Kidney (tissue), 22 donors: ENCODE results near the gene MMP3. TPM values are rescaled to one million over a fixed set of nuclear protein-coding genes. Genes with fewer than 3 reads are reported as not detected.

Source experiments
- DNase-seq, 5 donors: peaks; one replicate each; pipeline ENCODE4 v3.0.0-alpha.2; 2013 to 2020
- FAIRE-seq: peaks from 2 replicates; lab custom pipeline; 2012; peaks lifted over from hg19 to GRCh38; lab: Jason Lieb, UNC
- H3K27ac ChIP-seq, 2 donors: one replicate each; pipeline ENCODE4 v1.7.0; 2013; ENCODE audit warnings: low read depth in 2 of 2, low read length in 2 of 2, inconsistent platforms in 1 of 2
- H3K27me3 ChIP-seq: one replicate; pipeline ENCODE4 v1.7.1; 2013; ENCODE audit warnings: low read length, inconsistent platforms; ENCODE audit not compliant: control insufficient read depth, insufficient read depth
- H3K36me3 ChIP-seq, 3 donors: one replicate each; pipeline versions ENCODE4 v1.7.0 to v1.7.1; 2013; ENCODE audit warnings: low read length in 3 of 3, control low read depth in 1 of 3, inconsistent platforms in 1 of 3; ENCODE audit not compliant: insufficient read depth in 3 of 3, control insufficient read depth in 2 of 3
- H3K4me1 ChIP-seq, 3 donors: one replicate each; pipeline versions ENCODE4 v1.7.0 to v1.7.1; 2013; ENCODE audit warnings: low read length in 3 of 3, inconsistent platforms in 1 of 3, low read depth in 1 of 3; ENCODE audit not compliant: control insufficient read depth in 2 of 3, insufficient read depth in 2 of 3
- H3K4me3 ChIP-seq, 3 donors: one replicate each; pipeline versions ENCODE4 v1.7.0 to v1.8.1; 2013; ENCODE audit warnings: low read length in 3 of 3, control low read depth in 1 of 3, inconsistent platforms in 1 of 3
- H3K9ac ChIP-seq, 3 donors: one replicate each; pipeline versions ENCODE4 v1.7.0 to v1.7.1; 2013; ENCODE audit warnings: low read length in 3 of 3, control low read depth in 1 of 3, inconsistent platforms in 1 of 3
- H3K9me3 ChIP-seq, 3 donors: one replicate each; pipeline versions ENCODE4 v1.7.0 to v1.7.1; 2013; ENCODE audit warnings: low read length in 3 of 3, control low read depth in 1 of 3, inconsistent platforms in 1 of 3; ENCODE audit not compliant: control insufficient read depth in 2 of 3, insufficient read depth in 1 of 3
- intact Hi-C: fragments of 100-400 bp; cut with DNase I; formaldehyde crosslinking; loops from one replicate; pipeline ENCODE4 v1.11.1; 2022
- long read RNA-seq, 10 donors: library from polyadenylated mRNA in 1 of 10; unstranded in 1 of 10; transcript quantifications; one replicate each; pipeline ENCODE4 v2.0.0 and lab custom pipeline, GENCODE V29; 2021 to 2026
- polyA plus RNA-seq: library from polyadenylated mRNA; stranded (reverse); fragments of 350-450 nt; fragmentation: Illumina TruSeq; extraction: RNeasy Lipid Tissue Mini Kit (QIAGEN cat#74804); gene quantifications from one replicate; pipeline ENCODE4 v1.2.3, GENCODE V29; 2014; ENCODE audit warnings: low read depth, low replicate concordance; ENCODE audit not compliant: insufficient read depth
- total RNA-seq: library from RNA; stranded (reverse); fragmentation: NEBNext Ultra II Directional; extraction: Animal tissue kit (Norgen Biotek cat#: 25700); gene quantifications from one replicate; pipeline ENCODE4 v1.2.1, GENCODE V29; 2021
- TF ChIP-seq, protein P1 (sequence below): IDR thresholded peaks from 3 replicates; pipeline ENCODE4 v1.5.1; 2012; ENCODE audit warnings: mild to moderate bottlenecking, moderate library complexity, borderline replicate concordance; ENCODE audit not compliant: insufficient read depth; ENCODE audit errors: extremely low read depth
- donor health status: control.
- donor health status: control.
- donor health status: control.
- donor health status: control.
- donor health status: control.
- donor health status: DM: yes; HTN: yes; CAD: no.
- donor health status: Normal renal cell carcinoma (clear cell type).

MMP3 gene
- total RNA-seq (0.44 TPM), polyA plus RNA-seq (not detected)
- long read RNA-seq, donor 1, result 0 reads
- long read RNA-seq, donor 2, result 0 reads
- long read RNA-seq, donor 3, result 0 reads
- long read RNA-seq, donor 4, result 0 reads
- long read RNA-seq, donor 5, result 0 reads
- long read RNA-seq, donor 6, result 0 reads
- long read RNA-seq, donor 7, partial matches to known transcripts, result 0 of 1 reads
- long read RNA-seq, donor 7, other reads (novel, unspliced or antisense), result 1 of 1 reads
- long read RNA-seq, donor 8, result 0 reads
- long read RNA-seq, donor 9, result 0 reads
- long read RNA-seq, donor 10, result 0 reads

DNA sequence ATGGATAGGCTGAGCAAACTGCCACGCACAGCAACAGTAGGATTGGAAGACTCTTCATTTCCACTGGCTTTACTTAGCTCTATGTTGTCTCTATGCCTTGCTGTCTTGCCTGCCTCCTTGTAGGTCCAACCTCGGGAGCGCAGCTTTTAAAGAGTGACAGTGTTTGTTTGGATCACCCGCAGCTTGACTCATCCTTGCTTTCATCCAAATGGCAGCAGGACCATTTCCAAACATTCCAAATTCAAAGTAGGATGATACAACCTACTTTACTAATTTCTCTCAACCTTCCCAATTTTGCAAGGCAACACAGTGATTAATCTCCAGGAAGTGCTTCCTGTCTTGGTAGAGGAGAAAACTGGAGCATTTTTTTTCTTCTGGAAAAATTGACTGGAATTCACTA lies at the start of gene MMP3:
MMP3 (minus strand) TSS at position 121 of the 400 bp plus-strand sequence; CDS start at position 58, 63 bp downstream.
- no peak for DNase-seq
- no peak for FAIRE-seq
- Histone ChIP-seq H3K9ac (no peak within 1 kb of the TSS), H3K4me1 (no peaks in the 10 kb centered on the region), H3K27ac (no peak within 1 kb of the TSS), H3K36me3 (no peaks in the 10 kb centered on the region), H3K4me3 (no peak within 1 kb of the TSS), H3K27me3 (no peaks in the 10 kb centered on the region), H3K9me3 (no peaks in the 10 kb centered on the region)
- TF ChIP-seq, protein P1, sequence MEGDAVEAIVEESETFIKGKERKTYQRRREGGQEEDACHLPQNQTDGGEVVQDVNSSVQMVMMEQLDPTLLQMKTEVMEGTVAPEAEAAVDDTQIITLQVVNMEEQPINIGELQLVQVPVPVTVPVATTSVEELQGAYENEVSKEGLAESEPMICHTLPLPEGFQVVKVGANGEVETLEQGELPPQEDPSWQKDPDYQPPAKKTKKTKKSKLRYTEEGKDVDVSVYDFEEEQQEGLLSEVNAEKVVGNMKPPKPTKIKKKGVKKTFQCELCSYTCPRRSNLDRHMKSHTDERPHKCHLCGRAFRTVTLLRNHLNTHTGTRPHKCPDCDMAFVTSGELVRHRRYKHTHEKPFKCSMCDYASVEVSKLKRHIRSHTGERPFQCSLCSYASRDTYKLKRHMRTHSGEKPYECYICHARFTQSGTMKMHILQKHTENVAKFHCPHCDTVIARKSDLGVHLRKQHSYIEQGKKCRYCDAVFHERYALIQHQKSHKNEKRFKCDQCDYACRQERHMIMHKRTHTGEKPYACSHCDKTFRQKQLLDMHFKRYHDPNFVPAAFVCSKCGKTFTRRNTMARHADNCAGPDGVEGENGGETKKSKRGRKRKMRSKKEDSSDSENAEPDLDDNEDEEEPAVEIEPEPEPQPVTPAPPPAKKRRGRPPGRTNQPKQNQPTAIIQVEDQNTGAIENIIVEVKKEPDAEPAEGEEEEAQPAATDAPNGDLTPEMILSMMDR, result no peak
- intact Hi-C loops, result no loop called here

DNA sequence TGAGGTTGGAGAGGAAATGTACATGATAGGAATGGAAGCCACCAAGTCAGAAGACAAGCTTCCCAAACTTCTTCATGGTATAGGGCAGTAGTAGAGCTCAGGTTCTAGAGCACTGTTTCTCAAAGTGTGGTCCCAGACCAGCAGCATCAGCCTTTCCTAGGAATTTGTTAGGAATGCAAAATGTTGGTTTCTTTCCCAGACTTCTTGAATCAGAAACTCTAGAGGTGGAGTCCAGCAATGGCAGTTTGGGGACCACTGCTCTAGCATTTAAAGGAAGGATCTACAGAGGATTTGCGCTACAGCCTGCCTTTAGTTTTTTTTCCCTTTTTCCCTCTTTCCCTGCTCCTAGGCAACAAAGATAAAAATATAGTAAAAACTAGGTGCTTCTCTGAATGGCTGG lies 48.3 kb upstream of the MMP3 start:
- H3K9me3 ChIP-seq, result no peaks in the 10 kb centered on the region
- TF ChIP-seq, protein P1, result no peak
- H3K4me3 ChIP-seq, result no peak overlapping the region
- H3K4me1 ChIP-seq, result no peaks in the 10 kb centered on the region
- no peak for DNase-seq
- intact Hi-C loops, result no loop called here
- no peak for FAIRE-seq
- H3K27me3 ChIP-seq, result no peaks in the 10 kb centered on the region
- no peak overlapping the region for H3K9ac ChIP-seq
- no peak overlapping the region for H3K27ac ChIP-seq
- no peaks in the 10 kb centered on the region for H3K36me3 ChIP-seq

DNA sequence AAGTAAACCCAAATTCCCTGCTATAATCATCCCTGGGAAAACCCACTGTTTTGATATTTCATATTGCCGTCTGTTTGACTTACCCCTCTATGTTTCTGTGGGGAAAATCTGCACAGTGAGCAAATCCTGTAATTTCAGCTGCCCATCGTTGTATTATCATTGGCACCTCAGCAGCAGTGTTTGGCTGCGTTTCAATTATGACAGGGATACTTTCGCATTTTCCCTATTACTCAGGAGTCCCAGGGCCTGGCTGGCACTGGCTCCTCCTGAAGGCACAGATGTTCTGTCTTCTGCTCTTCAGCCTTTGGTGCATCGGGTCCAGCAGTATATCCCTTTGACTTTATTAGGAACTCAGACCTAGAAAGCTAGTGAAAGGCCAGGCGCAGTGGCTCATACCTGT lies 43.6 kb upstream of the MMP3 start:
- no peaks in the 10 kb centered on the region for H3K9me3 ChIP-seq
- no peak overlapping the region for H3K4me3 ChIP-seq
- intact Hi-C loops, result no loop called here
- no peaks in the 10 kb centered on the region for H3K4me1 ChIP-seq
- no peaks in the 10 kb centered on the region for H3K36me3 ChIP-seq
- H3K27me3 ChIP-seq, result no peaks in the 10 kb centered on the region
- DNase-seq (no peak), FAIRE-seq (no peak)
- H3K27ac ChIP-seq, result no peak overlapping the region
- TF ChIP-seq, protein P1, result no peak
- H3K9ac ChIP-seq, result no peak overlapping the region
